HEK293 (cell line): Measurements from ENCODE around the gene KLHL6.

Source experiments
- CTCF ChIA-PET: fragments of 350-600 bp; formaldehyde crosslinking; extraction: SDS; loops from one replicate; lab custom pipeline; 2021; ENCODE audit warnings: antibody characterized with exemption; lab: Yijun Ruan, JAX
- POLR2A ChIA-PET: fragments of 300-600 bp; formaldehyde crosslinking; extraction: SDS; loops from one replicate; lab custom pipeline; 2020; ENCODE audit warnings: antibody characterized with exemption, inconsistent platforms; lab: Yijun Ruan, JAX
- H3K27ac ChIP-seq: fragments of 200-500 bp; sonication (Bioruptor generic); 2 replicates; pipeline ENCODE4 v1.5.1; 2014; ENCODE audit warnings: low read depth, low read length, control low read depth, inconsistent platforms; ENCODE audit errors: extremely low read depth
- H3K36me3 ChIP-seq, 2 experiments: fragments of 200-500 bp in 1 of 2; sonication (Bioruptor generic) in 1 of 2; 1 replicate in 1 of 2; 2 replicates in 1 of 2; pipeline ENCODE4 v1.5.1; 2014 to 2017; ENCODE audit warnings: inconsistent platforms in 2 of 2, low read length in 2 of 2; ENCODE audit not compliant: control insufficient read depth in 2 of 2, insufficient read depth in 1 of 2
- H3K4me1 ChIP-seq: fragments of 200-500 bp; sonication (Bioruptor generic); 2 replicates; pipeline ENCODE4 v1.5.1; 2014; ENCODE audit warnings: mild to moderate bottlenecking, low read length, inconsistent platforms; ENCODE audit not compliant: control insufficient read depth, insufficient read depth
- H3K4me3 ChIP-seq: 2 replicates; pipeline ENCODE4 v1.5.1; 2011; ENCODE audit warnings: low read depth, mild to moderate bottlenecking, control low read depth, low read length, moderate library complexity
- H3K9me3 ChIP-seq: fragments of 200-500 bp; sonication (Bioruptor generic); 2 replicates; pipeline ENCODE4 v1.5.1; 2014; ENCODE audit warnings: low read depth, low read length, inconsistent platforms; ENCODE audit not compliant: control insufficient read depth, insufficient read depth
- FEZF1 ChIP-seq: fragments of 450-650 bp; formaldehyde crosslinking; IDR thresholded peaks from 2 replicates; pipeline ENCODE4 v1.5.1; 2016; ENCODE audit warnings: missing biosample characterization, missing genetic modification characterization
- PRDM1 ChIP-seq: fragments of 450-650 bp; formaldehyde crosslinking; IDR thresholded peaks from 2 replicates; pipeline ENCODE4; 2016; ENCODE audit warnings: missing biosample characterization, missing genetic modification characterization
- ZBTB20 ChIP-seq: fragments of 450-650 bp; formaldehyde crosslinking; IDR thresholded peaks from 2 replicates; pipeline ENCODE4 v1.5.1; 2016; ENCODE audit warnings: missing biosample characterization, missing genetic modification characterization
- ZBTB8A ChIP-seq: fragments of 450-650 bp; formaldehyde crosslinking; IDR thresholded peaks from 2 replicates; pipeline ENCODE4 v1.5.1; 2016; ENCODE audit warnings: missing biosample characterization, missing genetic modification characterization
- ZNF10 ChIP-seq: fragments of 450-650 bp; formaldehyde crosslinking; IDR thresholded peaks from 2 replicates; pipeline ENCODE4 v1.5.1; 2017; ENCODE audit warnings: missing biosample characterization, missing genetic modification characterization
- ZNF112 ChIP-seq: fragments of 450-650 bp; formaldehyde crosslinking; IDR thresholded peaks from 2 replicates; pipeline ENCODE4 v1.5.0; 2017; ENCODE audit warnings: missing biosample characterization, missing genetic modification characterization
- ZNF214 ChIP-seq: fragments of 450-650 bp; formaldehyde crosslinking; IDR thresholded peaks from 2 replicates; pipeline ENCODE4 v1.5.1; 2017; ENCODE audit warnings: missing biosample characterization, mild to moderate bottlenecking, missing genetic modification characterization, borderline replicate concordance
- ZNF335 ChIP-seq: fragments of 450-650 bp; formaldehyde crosslinking; conservative IDR thresholded peaks from 2 replicates; pipeline ENCODE4 v1.5.1; 2016; ENCODE audit warnings: missing biosample characterization, missing genetic modification characterization
- ZNF341 ChIP-seq: fragments of 450-650 bp; formaldehyde crosslinking; IDR thresholded peaks from 2 replicates; pipeline ENCODE4; 2016; ENCODE audit warnings: low read depth, missing biosample characterization, missing genetic modification characterization
- ZNF394 ChIP-seq: fragments of 450-650 bp; formaldehyde crosslinking; IDR thresholded peaks from 2 replicates; pipeline ENCODE4 v1.5.1; 2016; ENCODE audit warnings: missing biosample characterization, missing genetic modification characterization, mild to moderate bottlenecking, moderate library complexity, borderline replicate concordance
- ZNF423 ChIP-seq: fragments of 450-650 bp; formaldehyde crosslinking; IDR thresholded peaks from 2 replicates; pipeline ENCODE4 v1.5.1; 2016; ENCODE audit warnings: missing biosample characterization, missing genetic modification characterization
- ZNF426 ChIP-seq: fragments of 450-650 bp; formaldehyde crosslinking; IDR thresholded peaks from 2 replicates; pipeline ENCODE4 v1.5.1; 2017; ENCODE audit warnings: missing biosample characterization, missing genetic modification characterization, mild to moderate bottlenecking, inconsistent platforms, moderate library complexity
- ZNF518A ChIP-seq: fragments of 450-650 bp; formaldehyde crosslinking; conservative IDR thresholded peaks from 2 replicates; pipeline ENCODE4 v1.5.1; 2016; ENCODE audit warnings: low read depth, missing biosample characterization, missing genetic modification characterization
- ZNF560 ChIP-seq: fragments of 450-650 bp; formaldehyde crosslinking; IDR thresholded peaks from 2 replicates; pipeline ENCODE4 v1.5.1; 2017; ENCODE audit warnings: missing biosample characterization, missing genetic modification characterization, borderline replicate concordance
- ZNF610 ChIP-seq: fragments of 450-650 bp; formaldehyde crosslinking; IDR thresholded peaks from 2 replicates; pipeline ENCODE4 v1.5.1; 2016; ENCODE audit warnings: missing biosample characterization, missing genetic modification characterization, borderline replicate concordance
- ZNF654 ChIP-seq: fragments of 450-650 bp; formaldehyde crosslinking; IDR thresholded peaks from 2 replicates; pipeline ENCODE4 v1.5.1; 2016; ENCODE audit warnings: low read depth, missing biosample characterization, missing genetic modification characterization
- ZNF776 ChIP-seq: fragments of 450-650 bp; formaldehyde crosslinking; IDR thresholded peaks from 2 replicates; pipeline ENCODE4 v1.5.0; 2017; ENCODE audit warnings: missing biosample characterization, missing genetic modification characterization, borderline replicate concordance
- TF ChIP-seq, protein P1 (sequence below): fragments of 450-650 bp; IDR thresholded peaks from 2 replicates; pipeline ENCODE4 v1.5.1; 2018; ENCODE audit warnings: missing biosample characterization, mild to moderate bottlenecking, missing genetic modification characterization
- TF ChIP-seq, protein P2 (sequence below): fragments of 450-650 bp; formaldehyde crosslinking; IDR thresholded peaks from 2 replicates; pipeline ENCODE4 v1.5.1; 2017; ENCODE audit warnings: missing biosample characterization, missing genetic modification characterization

KLHL6 gene

GRCh38 chr3:183560607-183561006, 5.1 kb upstream of the KLHL6 start:
- H3K4me3 ChIP-seq, result no peak overlapping the region
- H3K9me3 ChIP-seq, result no peaks in the 10 kb centered on the region
- CTCF ChIA-PET, result no interaction called here
- TF ChIP-seq ZNF394 (no peak), ZNF426 (tag by site-specific recombination) (no peak), ZNF341 (tag by site-specific recombination) (no peak), ZNF112 (tag by site-specific recombination) (no peak), ZNF518A (tag by site-specific recombination) (no peak), ZNF776 (tag by site-specific recombination) (no peak), ZBTB20 (tag by site-specific recombination) (no peak), ZNF654 (tag by site-specific recombination) (no peak), ZNF214 (tag by site-specific recombination) (no peak)
- TF ChIP-seq, protein P1, sequence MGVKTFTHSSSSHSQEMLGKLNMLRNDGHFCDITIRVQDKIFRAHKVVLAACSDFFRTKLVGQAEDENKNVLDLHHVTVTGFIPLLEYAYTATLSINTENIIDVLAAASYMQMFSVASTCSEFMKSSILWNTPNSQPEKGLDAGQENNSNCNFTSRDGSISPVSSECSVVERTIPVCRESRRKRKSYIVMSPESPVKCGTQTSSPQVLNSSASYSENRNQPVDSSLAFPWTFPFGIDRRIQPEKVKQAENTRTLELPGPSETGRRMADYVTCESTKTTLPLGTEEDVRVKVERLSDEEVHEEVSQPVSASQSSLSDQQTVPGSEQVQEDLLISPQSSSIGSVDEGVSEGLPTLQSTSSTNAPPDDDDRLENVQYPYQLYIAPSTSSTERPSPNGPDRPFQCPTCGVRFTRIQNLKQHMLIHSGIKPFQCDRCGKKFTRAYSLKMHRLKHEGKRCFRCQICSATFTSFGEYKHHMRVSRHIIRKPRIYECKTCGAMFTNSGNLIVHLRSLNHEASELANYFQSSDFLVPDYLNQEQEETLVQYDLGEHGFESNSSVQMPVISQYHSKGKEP, result no peak
- TF ChIP-seq, all 188 proteins: peak for 0
- Histone ChIP-seq H3K27ac (no peak overlapping the region), H3K36me3 (no peaks in the 10 kb centered on the region), H3K4me1 (no peaks in the 10 kb centered on the region)
- POLR2A ChIA-PET, result no interaction called here

- CTCF ChIA-PET, result no interaction called here
- H3K4me1 ChIP-seq, result no peaks in the 10 kb centered on the region
- no peaks in the 10 kb centered on the region for H3K36me3 ChIP-seq
- no peak overlapping the region for H3K4me3 ChIP-seq
- TF ChIP-seq FEZF1 (tag by site-specific recombination) (no peak), ZNF560 (tag by site-specific recombination) (no peak)
- no peaks in the 10 kb centered on the region for H3K9me3 ChIP-seq
- POLR2A ChIA-PET, result interaction anchor here (0.9 kb wide), 1 partner anchor 76 kb away, joined by 8 read pairs; no protein-coding TSS in a partner anchor
- H3K27ac ChIP-seq, result no peak overlapping the region
Observed at GRCh38 chr3:183558495-183558894, 3.0 kb upstream of the KLHL6 start.

- H3K36me3 ChIP-seq, result no peaks in the 10 kb centered on the region
- CTCF ChIA-PET, result no interaction called here
- H3K4me1 ChIP-seq, result no peaks in the 10 kb centered on the region
- no peak overlapping the region for H3K4me3 ChIP-seq
- H3K9me3 ChIP-seq, result no peaks in the 10 kb centered on the region
- H3K27ac ChIP-seq, result no peak overlapping the region
- TF ChIP-seq ZNF610 (tag by site-specific recombination) (no peak), ZNF10 (tag by site-specific recombination) (no peak), ZNF335 (tag by site-specific recombination) (no peak), ZNF423 (tag by site-specific recombination) (no peak), ZBTB8A (tag by site-specific recombination) (no peak), PRDM1 (no peak)
- TF ChIP-seq, protein P2, sequence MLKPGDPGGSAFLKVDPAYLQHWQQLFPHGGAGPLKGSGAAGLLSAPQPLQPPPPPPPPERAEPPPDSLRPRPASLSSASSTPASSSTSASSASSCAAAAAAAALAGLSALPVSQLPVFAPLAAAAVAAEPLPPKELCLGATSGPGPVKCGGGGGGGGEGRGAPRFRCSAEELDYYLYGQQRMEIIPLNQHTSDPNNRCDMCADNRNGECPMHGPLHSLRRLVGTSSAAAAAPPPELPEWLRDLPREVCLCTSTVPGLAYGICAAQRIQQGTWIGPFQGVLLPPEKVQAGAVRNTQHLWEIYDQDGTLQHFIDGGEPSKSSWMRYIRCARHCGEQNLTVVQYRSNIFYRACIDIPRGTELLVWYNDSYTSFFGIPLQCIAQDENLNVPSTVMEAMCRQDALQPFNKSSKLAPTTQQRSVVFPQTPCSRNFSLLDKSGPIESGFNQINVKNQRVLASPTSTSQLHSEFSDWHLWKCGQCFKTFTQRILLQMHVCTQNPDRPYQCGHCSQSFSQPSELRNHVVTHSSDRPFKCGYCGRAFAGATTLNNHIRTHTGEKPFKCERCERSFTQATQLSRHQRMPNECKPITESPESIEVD (tag by site-specific recombination), result no peak
- TF ChIP-seq, all 188 proteins: peak for 0
- POLR2A ChIA-PET, result no interaction called here
Observed at GRCh38 chr3:183556722-183557121, 1.2 kb upstream of the KLHL6 start.
